Stimulated activated CD8-positive, alpha-beta memory T cell treated with anti-CD3 and anti-CD28 coated beads, Interleukin-15, amount 100 ng/mL, for 24 hours (primary cell): ENCODE results near the gene ZGPAT.
"Not testable (repeated sequence)": the region's sequence is repeated elsewhere in the genome, so short reads cannot be mapped to it uniquely, and the experiment has no call there.

Source experiments
- DNase-seq: peaks from one replicate; pipeline ENCODE4 v3.0.0-alpha.2; 2020; ENCODE audit warnings: low read depth

ZGPAT gene

DNA sequence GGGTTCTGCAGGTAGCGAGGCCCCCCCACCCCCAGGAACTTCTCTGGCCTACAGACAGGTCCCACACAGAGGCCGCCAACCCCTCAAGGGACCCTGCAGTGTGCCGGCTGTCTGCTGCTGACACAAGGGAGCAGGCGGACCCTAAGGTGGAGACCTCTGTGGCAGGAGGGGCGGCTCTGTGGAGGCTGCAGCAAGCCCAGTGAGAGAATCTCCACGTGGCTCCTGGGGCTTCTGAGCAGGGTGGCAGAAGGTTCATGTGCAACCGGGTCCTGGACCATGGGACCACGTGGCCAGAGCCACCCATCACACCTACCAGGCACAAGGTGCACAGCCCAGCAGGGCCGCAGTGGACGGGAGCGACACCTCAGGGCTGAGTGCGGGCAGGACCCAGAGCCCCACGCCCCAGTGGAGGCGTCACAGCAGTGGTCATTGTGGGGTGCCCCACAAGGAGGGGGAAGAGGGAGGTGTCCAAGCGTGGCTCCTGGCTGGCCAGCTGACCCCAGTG lies 4.3 kb upstream of the ZGPAT start:
- no peak for DNase-seq

DNA sequence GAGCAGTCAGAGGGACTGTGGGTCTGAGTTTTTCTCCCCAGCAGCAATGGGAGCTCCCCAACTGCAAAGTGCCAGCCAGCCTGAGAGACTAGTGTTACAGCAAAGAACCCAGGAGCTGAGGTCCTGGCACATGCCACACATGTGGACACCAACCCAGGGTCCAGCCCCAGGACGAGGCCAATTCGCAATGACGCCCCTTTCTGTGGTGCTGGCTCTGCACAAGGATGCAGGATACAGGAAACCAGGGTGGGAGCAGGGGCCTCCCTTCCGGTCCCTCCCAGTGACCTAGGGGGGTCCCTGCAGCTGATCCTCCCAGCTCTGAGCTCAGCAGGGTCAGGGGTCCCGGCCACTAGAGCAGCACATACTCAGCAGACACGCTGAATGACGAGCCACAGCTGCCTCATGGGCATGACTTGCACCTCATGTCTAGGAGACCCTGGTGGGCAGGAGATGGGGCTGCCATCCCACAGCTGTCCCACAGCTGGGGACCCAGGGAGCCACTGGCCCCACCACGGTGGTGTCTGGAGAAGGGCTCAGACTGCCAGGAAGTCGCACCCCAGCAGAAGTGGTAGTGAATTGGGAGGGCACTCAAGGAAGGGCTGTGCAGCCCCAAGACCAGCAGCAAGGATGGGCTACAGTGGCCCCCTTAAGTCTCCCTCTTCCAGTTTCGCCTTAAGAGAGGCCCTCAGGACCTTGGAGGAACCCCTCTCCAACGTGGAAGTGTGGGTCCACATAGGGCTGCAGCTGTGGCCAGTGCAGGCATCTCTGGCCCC lies 3.7 kb upstream of the ZGPAT start:
- no peak for DNase-seq

DNA sequence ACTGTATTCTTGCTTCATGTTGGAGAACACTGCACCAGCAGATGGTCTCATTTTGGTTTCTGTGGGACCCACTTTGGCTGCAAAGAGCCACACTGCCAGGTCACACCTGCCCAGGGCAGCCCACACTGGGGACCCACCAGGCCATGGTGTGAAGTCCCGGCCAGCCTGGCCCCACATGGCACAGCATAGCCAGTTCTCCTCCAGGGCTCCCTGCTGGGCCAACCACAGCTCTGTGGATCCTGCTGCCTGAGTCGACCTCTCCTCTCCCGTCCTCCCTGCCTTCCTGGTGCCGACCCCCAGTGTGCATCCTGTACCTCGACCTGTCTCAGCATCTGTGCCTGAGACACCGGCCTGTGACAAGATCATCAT lies 3.1 kb upstream of the ZGPAT start:
- DNase-seq, result no peak

DNA sequence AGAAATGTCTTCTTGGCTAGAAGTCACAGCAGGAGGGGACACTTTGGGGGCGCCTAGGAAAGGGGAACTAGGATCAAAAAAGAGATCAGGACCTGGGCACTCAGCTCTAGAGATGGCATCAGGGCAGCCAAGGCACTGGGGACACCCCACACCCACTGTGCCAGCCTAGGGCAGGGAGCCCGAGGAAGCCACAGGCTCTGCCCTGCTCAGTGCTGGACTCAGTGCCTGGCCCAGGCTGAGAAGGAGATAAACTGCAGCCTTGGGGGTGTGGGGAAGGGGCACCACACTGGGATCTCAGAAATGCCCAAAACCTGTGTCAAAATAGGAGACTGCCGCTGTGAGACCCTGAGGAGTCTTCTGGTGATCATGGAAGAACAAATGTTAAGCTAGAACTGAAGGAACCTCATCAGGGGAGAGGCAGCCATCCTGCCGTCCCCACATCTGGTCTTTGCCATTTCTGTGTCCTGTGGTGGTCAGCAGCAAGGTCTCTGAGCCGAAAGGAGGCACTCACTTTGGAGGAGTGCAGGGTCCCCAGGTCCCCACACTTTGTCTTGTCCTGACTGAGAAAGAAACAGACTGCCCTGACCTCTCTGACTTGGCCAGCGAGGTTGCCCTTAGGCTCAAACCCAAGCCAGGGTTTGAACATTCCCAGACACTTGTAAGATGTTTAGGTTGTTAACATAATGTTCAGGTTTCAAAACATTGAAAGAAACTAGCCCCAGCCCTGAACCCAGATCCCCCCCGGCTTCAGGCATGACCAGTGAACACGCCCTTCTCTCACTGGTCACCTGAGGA lies 2.4 kb upstream of the ZGPAT start:
- no peak for DNase-seq

DNA sequence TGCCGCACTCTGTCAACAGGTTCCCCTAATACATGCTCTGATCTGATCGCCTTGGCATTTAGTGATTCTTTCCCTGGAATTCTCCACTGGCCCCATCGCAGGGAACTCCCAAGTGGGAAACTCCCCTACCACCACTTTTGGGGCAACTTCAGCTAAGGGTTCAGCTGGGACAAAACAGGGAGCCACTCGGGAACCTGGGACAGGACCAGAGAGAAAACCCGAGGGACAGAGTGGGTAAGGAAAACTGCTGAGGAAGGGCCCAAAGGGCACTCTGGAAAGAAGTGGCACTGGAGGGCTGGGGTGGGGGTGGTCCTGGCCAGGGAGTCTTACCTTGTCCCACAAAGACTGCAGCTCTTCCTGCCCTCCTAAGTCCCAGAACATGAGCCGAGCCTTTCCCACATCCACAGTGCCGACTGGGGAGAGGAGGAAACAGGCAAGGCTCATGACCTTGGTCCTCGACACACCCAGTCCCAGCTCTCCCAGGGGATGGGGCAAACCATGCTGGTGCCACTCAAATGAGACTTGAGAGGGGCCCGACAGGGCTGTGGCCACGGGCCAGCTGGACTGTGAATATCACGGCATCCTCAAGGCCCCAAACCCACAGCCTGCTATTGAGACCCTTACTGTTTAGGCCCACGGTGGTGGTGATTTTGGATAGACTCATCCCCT lies 1.7 kb upstream of the ZGPAT start:
- DNase-seq, result no peak

DNA sequence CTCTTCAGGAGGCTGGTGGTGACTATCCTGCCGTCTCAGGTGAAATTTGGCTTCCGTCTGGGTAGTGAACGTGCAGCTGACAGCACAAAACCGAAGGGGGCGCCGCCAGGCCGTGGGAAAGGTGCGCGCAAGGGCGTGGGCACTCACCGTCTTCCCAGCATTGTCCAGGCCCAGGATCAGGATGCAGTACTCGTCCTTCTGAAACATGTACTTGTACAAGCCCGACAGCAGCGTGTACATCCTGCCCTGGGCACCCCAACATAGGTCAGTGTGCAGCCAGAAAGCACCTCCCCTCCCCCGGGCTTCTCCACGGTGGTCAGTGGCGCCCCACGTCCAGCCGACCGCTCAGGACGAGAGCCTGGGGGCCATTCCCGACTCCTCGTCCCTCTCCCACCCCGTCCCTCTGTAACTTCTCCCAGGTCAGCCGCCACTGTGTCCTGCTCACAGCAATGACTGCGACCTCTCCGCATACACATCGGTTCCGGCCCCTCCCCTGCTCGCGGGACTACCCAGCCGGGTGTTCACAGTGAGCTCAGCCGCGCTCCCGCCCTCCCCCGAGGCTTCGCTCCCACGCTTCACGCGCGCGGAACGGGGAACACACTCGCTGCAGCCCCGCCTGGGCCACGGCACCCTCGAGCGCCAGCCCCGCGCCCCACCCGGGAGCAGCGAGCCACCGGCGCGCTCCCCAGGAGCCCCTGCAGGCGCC lies 834 bp upstream of the ZGPAT start:
- DNase-seq, result no peak

DNA sequence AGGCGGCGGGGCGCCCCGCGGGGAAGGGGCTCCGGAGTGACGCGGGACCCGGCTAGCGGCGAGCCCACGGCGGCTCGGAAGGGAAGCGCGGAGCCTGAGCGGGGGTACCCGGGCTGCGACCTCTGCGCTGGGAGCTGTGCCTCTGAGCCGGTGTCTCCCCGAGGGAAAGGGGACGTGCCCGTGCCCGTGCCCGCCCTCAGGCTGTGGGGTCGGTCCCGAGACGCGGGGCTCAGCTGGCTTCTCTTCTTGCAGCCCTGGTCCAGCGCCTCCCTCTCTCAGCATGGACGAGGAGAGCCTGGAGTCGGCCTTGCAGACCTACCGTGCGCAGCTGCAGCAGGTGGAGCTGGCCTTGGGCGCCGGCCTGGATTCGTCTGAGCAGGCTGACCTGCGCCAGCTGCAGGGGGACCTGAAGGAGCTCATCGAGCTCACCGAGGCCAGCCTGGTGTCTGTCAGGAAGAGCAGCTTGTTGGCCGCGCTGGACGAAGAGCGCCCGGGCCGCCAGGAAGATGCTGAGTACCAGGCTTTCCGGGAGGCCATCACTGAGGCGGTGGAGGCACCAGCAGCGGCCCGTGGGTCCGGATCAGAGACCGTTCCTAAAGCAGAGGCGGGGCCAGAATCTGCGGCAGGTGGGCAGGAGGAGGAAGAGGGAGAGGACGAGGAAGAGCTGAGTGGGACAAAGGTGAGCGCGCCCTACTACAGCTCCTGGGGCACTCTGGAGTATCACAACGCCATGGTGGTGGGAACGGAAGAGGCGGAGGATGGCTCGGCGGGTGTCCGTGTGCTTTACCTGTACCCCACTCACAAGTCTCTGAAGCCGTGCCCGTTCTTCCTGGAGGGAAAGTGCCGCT lies 686 bp downstream of the ZGPAT start:
- no peak for DNase-seq

DNA sequence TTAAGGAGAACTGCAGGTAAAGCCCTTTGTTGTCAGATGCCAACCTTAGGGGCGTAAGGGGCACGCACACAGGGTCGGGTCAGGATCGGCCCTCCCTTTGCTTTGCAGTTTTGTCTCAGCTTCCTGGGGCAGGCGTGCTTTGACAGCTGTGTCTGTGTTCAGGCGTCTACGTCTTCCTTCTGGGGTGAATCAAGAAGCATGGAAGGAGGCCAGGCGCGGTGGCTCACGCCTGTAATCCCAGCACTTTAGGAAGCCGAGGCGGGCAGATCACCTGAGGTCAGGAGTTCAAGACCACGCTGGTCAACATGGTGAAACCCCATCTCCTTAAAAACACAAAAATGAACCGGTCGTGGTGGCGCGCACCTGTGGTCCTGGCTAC lies 1.3 kb downstream of the ZGPAT start:
- no peak for DNase-seq

DNA sequence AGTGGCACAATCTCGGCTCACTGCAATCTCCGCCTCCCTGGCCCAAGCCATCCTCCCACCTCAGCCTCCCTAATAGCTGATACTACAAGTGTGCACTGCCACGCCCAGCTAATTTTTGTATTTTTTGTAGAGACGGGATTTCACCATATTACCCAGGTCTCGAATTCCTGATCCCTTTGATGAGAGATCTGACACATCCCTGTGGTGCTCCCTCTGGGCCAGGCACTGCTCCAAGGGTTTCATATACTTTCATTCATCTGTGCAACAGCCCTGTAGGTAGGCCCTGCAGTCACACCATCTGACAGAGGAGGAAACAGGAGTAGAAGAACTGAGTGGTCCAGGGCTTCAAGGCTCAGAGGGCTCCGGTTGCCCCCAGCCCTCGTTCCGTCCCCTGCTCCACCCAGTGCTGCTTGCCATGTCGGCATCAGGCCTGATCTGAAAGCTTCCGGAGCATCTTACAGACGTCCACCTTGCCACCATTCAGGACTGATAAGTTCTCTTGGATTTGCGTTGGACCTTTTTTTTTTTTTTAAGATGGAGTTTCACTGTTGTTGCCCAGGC lies 3.3 kb downstream of the ZGPAT start:
- DNase-seq, result no peak

DNA sequence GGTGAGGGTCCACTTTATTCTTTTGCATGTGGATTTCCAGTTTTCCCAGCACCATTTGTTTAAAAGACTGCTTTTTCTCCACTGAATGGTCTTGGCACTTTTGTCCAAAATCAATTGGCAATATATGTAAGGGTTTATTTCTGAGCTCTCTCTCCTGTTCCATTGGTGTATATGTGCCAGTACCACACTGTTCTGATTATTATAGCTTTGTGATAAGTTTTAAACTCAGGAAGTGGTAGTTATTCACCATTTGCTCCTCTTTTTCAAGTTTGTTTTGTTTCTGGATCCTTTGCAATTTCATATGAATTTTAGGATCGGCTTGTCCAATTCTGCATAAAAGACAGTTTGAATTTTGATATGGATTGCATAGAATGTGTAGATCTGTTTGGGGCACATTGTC lies 4.4 kb downstream of the ZGPAT start:
- no peak for DNase-seq

DNA sequence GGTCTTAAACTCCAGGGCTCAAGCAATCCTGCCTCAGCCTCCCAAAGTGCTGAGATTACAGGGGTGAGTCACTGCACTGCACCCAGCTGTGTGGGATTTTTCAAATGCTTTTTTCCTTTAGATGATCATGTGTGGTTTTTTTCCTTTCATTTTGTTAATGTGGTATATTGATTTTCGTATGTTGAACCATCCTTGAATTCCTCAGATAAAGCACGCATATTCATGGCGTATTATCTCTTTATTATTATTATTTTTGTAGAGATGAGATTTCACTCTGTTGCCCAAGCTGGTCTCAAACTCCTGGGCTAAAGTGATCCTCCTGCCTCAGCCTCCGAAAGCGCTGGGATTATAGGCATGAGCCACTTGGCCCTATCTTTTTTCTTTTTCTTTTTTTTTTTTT lies 7.0 kb downstream of the ZGPAT start:
- no peak for DNase-seq

DNA sequence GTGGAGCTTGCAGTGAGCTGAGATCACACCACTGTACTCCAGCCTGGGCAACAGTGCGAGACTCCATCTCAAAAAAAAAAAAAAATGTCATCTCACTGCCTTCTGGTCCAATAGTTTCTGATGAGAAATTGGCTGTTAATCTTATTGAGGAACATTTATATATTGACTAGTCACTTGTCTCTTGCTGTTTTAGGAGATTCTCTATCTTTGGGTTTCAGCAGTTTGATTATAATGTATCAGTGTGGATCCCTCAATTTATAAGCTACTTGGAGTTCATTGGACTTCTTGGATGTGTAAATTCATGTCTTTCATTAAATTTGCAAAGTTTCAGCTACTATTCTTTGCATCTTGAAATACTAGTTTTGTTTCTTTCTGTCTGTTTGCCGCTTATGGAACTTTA lies 11.2 kb downstream of the ZGPAT start:
- no peak for DNase-seq

DNA sequence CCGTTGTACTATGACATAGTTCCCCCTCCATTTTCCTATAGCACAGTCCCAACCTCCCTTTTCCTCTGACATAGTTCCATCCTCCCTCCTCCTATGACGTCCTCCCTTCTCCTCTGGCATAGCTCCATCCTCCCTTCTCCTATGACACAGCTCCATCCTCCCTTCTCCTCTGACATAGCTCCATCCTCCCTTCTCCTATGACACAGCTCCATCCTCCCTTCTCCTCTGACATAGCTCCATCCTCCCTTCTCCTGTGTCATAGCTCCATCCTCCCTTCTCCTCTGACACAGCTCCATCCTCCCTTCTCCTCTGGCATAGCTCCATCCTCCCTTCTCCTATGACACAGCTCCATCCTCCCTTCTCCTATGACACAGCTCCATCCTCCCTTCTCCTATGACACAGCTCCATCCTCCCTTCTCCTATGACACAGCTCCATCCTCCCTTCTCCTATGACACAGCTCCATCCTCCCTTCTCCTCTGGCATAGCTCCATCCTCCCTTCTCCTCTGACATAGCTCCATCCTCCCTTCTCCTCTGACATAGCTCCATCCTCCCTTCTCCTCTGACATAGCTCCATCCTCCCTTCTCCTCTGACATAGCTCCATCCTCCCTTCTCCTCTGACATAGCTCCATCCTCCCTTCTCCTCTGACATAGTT lies 15.3 kb downstream of the ZGPAT start:
- DNase-seq, result not testable (repeated sequence)

DNA sequence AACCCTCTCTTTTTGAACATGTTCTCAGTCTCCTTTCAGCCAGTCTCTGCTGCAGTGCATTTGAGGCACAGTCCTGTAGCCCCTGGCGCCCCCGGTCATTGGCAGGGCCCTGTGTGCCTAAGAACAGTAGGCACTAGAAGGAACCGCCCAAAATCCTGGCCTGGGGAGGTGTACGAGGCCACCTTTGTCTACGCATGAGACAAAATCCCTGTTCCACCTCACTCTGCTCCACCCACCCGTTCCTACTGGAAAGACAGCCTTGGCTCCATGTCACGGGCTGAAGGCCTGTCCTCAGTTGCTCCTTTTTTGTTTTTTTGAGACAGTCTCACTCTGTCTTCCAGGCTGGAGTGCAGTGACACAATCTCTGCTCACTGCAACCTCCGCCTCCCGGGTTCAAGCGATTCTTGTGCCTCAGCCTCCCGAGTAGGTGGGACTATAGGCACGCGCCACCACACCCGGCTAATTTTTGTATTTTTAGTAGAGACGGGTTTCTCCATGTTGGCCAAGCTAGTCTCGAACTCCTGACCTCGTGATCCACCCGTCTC lies 22.4 kb downstream of the ZGPAT start:
- DNase-seq, result not testable (repeated sequence)

DNA sequence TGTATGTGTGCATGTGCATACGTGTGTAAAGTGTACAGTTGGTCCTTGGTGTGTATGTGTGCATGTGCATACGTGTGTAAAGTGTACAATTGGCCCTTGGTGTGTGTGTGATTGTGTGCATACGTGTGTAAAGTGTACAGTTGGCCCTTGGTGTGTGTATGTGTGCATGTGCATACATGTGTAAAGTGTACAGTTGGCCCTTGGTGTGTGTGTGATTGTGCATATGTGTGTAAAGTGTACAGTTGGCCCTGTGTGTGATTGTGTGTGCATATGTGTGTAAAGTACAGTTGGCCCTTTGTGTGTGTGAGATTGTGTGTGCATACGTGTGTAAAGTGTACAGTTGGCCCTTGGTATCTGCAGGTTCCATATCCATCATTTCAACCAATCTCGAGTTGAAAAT lies 23.6 kb downstream of the ZGPAT start:
- DNase-seq, result no peak

DNA sequence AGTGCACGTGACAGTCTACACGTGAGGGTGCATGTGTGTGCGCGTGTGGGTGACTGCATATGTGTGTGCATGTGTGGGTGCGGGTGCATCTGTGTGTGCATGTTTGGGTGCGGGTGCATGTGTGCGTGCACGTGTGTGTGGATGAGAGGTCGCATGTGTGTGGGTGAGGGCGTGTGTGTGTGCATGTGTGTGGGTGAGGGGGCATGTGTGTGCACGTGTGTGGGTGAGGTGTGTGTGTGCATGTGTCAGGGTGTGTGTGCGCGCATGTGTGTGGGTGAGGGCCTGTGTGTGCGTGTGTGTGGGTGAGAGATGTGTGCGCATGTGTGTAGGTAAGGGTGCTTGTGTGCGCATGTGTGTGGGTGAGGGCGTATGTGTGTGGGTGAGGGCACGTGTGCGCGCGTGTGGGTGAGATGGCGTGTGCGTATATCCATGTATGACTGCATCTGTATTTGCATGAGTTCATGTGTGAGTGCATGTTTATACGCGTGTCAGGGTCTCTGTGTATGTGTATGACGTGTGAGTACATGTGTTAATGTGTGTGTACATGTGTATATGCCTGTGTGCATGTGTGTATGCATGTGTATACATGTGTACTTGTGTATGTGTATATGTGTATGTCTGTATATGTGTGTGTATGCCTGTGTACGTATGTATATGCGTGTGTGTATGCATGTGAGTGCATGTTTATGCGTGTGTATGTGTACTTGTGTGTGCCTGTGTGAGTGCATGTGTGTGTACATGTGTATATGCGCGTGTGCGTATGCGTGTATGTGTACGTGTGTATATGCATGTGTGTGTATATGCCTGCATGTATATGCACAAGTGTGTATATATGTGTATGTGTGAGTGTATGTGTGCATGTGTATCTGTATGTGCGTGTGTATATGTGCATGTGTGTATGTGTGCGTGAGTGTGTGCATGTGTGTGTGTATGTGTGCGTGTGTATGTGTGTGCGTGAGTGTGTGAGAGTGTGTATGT lies 24.6 kb downstream of the ZGPAT start:
- no peak for DNase-seq

DNA sequence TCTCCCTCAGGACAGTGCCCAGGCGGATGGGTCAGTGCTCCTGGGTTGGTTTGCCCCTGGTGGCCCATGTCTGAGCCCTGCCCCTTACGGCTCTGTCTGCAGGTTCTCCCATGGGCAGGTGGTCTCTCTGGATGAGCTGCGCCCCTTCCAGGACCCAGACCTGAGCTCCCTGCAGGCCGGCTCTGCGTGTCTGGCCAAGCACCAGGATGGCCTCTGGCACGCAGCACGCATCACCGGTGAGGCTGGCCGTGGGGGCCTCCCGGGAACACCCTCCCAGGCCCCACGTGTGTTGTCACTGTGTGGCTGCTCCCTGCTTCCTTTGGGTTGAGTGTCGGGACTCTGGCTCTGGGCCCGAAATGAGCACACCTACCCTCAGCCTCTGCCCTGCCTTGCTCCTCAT lies 25.3 kb downstream of the ZGPAT start:
- no peak for DNase-seq

DNA sequence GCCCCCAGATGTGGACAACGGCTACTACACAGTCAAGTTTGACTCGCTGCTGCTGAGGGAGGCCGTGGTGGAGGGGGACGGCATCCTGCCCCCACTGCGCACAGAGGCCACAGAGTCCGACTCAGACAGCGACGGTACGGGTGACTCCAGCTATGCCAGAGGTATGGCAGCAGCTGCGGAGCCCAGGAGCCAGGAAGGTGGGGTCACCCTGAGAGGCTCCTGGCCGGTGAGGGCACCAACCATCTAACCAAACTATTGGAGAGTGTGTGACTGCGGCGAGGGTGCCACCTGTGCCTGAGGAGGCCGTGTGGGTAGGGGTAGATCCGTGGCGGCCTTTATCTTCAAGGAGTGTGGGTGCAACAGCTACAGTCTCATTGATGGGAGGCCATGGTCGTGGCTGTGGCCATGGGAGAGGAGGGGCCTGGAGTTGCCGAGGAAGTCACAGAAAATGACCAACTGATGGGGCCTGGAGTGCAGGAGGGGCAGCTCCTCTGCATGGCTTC lies 25.8 kb downstream of the ZGPAT start:
- no peak for DNase-seq
